ENCODE data around the gene AUTS2. TPM values are rescaled to one million over a fixed set of nuclear protein-coding genes. Genes with fewer than 3 reads are reported as not detected.

Gene AUTS2
- polyA plus RNA-seq, 1 experiment = 0.54 TPM

- Histone ChIP-seq H3K36me3 (ENCODE audit: control insufficient read depth, insufficient read depth, low read length) (no peaks in the 10 kb centered on the region), H3K27me3 (ENCODE audit: control insufficient read depth, insufficient read depth, low read length) (no peaks in the 10 kb centered on the region), H3K4me3 (ENCODE audit: low read depth, low read length) (no peak overlapping the region)
- ChIA-PET CTCF (interaction anchor here (1.4 kb wide), 1 partner anchor 11 kb away, joined by 5 read pairs; no protein-coding TSS in a partner anchor), POLR2A (no interaction called here)
- DNase-seq (ENCODE audit: low read depth) = no peak
- TF ChIP-seq CTCF (IDR thresholded peaks at IDR 0.05; ENCODE audit: insufficient read depth, low read depth, low read length) = no peak
Measured at GRCh38 chr7:70630440-70630817, 1032.2 kb downstream of the AUTS2 start.

GRCh38 chr7:70630818-70631457 lies 1032.7 kb downstream of the AUTS2 start:
- CTCF ChIA-PET = interaction anchor here (1.4 kb wide), 1 partner anchor 10 kb away, joined by 5 read pairs; no protein-coding TSS in a partner anchor
- H3K4me3 ChIP-seq (ENCODE audit: low read depth, low read length) = no peak overlapping the region
- no peak for DNase-seq (ENCODE audit: low read depth)

GRCh38 chr7:70631718-70632117 lies 1033.4 kb downstream of the AUTS2 start:
- DNase-seq (ENCODE audit: low read depth) = no peak
- POLR2A ChIA-PET = no interaction called here

More at GRCh38 chr7:70630818-70631457, 1032.7 kb downstream of the AUTS2 start:
- H3K27me3 ChIP-seq (ENCODE audit: control insufficient read depth, insufficient read depth, low read length) = no peaks in the 10 kb centered on the region
- no peak for TF ChIP-seq CTCF (IDR thresholded peaks at IDR 0.05; ENCODE audit: insufficient read depth, low read depth, low read length)
- H3K36me3 ChIP-seq (ENCODE audit: control insufficient read depth, insufficient read depth, low read length) = no peaks in the 10 kb centered on the region
- POLR2A ChIA-PET = no interaction called here

GRCh38 chr7:70632400-70632799 lies 1034.1 kb downstream of the AUTS2 start:
- no peak for DNase-seq (ENCODE audit: low read depth)
- TF ChIP-seq CTCF (IDR thresholded peaks at IDR 0.05; ENCODE audit: insufficient read depth, low read depth, low read length) = no peak
- no peaks in the 10 kb centered on the region for H3K27me3 ChIP-seq (ENCODE audit: control insufficient read depth, insufficient read depth, low read length)
- CTCF ChIA-PET = no interaction called here
- H3K4me3 ChIP-seq (ENCODE audit: low read depth, low read length) = no peak overlapping the region
- no peaks in the 10 kb centered on the region for H3K36me3 ChIP-seq (ENCODE audit: control insufficient read depth, insufficient read depth, low read length)
- POLR2A ChIA-PET = no interaction called here

More at GRCh38 chr7:70631718-70632117, 1033.4 kb downstream of the AUTS2 start:
- Histone ChIP-seq H3K27me3 (ENCODE audit: control insufficient read depth, insufficient read depth, low read length) (no peaks in the 10 kb centered on the region), H3K36me3 (ENCODE audit: control insufficient read depth, insufficient read depth, low read length) (no peaks in the 10 kb centered on the region), H3K4me3 (ENCODE audit: low read depth, low read length) (no peak overlapping the region)
- TF ChIP-seq CTCF (IDR thresholded peaks at IDR 0.05; ENCODE audit: insufficient read depth, low read depth, low read length) = no peak
- CTCF ChIA-PET = no interaction called here

- ChIA-PET POLR2A (no interaction called here), CTCF (interaction anchor here (1.5 kb wide), 1 partner anchor 9 kb away, joined by 4 read pairs; no protein-coding TSS in a partner anchor)
- no peak for TF ChIP-seq CTCF (IDR thresholded peaks at IDR 0.05; ENCODE audit: insufficient read depth, low read depth, low read length)
- Histone ChIP-seq H3K27me3 (ENCODE audit: control insufficient read depth, insufficient read depth, low read length) (no peaks in the 10 kb centered on the region), H3K4me3 (ENCODE audit: low read depth, low read length) (no peak overlapping the region), H3K36me3 (ENCODE audit: control insufficient read depth, insufficient read depth, low read length) (no peaks in the 10 kb centered on the region)
- no peak for DNase-seq (ENCODE audit: low read depth)
Measured at GRCh38 chr7:70634071-70634470, 1035.8 kb downstream of the AUTS2 start.

Measured in BJ (cell line).